ENCODE measurements around the gene OBSCN.
"Not testable (repeated sequence)": the region's sequence is repeated elsewhere in the genome, so short reads cannot be mapped to it uniquely, and the experiment has no call there.

Gene OBSCN

DNA sequence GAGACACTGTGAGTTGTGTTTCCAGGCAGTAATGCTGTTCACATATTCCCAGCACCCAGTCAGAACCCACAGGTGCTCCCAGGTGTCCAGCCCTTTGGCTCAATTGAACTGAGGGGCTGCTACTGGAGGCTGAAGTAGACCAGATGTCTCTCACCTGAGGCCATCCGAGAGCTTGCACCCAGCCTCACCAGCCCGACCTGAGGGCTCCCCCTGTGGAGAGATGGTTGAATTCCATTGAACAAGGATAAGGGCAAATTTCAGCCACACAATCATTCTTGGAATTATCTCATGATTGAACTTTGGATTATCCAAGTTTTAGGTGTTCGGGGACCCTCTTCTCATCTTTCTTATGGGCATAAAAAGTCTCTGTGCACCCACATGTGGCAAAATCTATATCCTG is 52.1 kb downstream of the OBSCN start:
- no peak for DNase-seq

DNA sequence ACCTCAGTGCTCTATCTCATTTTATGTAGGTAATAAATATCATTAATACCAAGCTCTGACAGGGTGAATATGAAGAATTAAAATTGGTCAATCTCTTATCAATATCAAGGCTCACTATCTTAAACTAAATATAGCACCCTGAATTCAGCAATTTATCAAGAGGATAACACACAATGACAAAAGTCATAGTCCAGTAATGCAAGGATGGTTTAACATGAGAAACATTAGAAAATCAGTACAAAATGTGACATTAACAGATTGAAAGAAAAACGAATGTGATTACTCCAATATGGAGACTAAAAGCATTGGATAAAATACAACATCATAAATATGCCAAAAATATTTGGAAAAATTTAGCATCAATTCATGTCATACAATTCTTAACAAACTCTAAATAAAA is 53.9 kb downstream of the OBSCN start:
- no peak for DNase-seq

DNA sequence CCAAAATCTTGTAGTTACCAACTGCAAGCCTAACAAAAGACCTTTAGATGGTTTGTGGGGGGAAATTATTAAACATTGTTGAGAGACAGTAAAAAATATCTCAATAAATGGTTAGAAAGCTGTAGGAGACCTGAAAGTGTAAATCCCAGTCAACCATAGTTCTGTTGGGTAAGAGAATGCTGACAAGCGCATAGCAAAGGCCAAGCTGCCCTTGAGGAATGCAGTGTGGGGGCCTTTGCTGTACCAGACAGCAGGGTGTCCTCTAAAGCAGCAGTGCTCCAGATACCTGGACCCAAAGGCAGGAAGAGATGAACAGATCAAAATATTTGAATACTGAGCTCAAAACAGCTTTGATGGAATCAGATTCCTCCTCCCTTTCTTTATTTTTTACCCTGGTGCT is 54.6 kb downstream of the OBSCN start:
- DNase-seq: no peak

DNA sequence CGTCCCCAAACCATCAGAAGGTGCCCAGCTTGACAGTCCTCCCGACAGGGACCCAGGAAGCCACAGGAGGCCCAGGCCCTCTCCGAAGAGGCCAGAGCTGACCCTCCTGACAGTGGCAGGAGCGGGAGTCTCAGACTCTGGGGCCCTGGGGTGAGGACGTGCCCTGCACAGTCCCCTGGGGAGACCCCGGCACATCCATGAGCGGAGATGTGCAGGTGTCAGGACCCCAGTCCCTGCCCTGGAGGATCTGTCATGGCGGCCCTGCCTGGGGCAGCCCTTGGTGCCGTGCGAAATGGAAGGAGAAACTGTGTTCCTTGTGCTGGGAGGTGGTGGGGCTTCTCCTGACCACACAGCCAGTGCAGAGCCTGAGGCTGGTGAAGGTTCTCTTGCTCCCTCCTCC is 55.8 kb downstream of the OBSCN start:
- DNase-seq: no peak

DNA sequence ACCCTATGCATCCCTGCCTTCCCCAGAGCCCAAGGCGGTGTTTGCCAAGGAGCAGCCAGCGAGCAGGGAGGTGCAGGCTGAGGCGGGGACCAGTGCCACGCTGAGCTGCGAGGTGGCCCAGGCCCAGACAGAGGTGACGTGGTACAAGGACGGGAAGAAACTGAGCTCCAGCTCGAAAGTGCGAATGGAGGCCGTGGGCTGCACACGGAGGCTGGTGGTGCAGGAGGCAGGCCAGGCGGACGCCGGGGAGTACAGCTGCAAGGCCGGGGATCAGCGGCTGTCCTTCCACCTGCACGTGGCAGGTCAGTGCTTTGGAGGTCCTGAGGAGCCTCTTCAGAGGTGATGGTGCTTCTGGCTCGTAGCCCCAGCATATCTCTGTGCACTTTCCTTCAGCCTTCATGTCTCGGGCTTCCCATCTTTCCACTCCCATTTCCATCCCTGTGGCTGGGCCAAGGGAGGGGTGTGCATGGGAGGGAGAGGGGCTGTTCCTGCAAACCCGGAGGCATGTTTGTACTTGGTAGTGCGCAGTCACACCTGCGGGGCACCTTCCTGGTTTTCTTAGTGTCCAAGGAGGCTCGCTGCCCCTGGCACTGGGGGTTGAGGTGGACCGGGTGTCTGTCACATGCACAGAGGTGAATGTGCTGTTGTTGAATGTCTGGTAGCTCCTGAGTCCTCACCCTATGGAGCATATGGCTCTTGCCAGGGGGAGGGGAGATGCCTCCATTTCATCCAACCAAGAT is 56.4 kb downstream of the OBSCN start:
- DNase-seq: no peak

DNA sequence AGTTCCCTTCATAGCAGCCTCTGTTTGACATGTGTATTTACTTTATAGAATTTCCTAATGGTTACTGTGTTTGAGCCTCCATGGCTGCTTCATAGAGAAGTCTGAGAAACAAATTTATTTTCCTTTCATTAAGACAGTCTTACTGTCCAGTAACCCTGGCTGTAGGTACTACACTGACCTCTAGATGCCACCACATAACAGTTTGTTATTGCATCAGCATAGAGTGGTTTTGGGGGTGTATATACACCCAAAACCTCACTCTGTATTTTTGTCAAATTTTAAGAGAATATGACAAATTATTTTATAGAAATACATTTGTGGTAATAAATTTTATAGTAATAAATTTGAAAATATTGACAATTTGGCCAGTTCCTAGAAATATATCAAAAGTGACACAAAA is 57.3 kb downstream of the OBSCN start:
- DNase-seq: no peak

DNA sequence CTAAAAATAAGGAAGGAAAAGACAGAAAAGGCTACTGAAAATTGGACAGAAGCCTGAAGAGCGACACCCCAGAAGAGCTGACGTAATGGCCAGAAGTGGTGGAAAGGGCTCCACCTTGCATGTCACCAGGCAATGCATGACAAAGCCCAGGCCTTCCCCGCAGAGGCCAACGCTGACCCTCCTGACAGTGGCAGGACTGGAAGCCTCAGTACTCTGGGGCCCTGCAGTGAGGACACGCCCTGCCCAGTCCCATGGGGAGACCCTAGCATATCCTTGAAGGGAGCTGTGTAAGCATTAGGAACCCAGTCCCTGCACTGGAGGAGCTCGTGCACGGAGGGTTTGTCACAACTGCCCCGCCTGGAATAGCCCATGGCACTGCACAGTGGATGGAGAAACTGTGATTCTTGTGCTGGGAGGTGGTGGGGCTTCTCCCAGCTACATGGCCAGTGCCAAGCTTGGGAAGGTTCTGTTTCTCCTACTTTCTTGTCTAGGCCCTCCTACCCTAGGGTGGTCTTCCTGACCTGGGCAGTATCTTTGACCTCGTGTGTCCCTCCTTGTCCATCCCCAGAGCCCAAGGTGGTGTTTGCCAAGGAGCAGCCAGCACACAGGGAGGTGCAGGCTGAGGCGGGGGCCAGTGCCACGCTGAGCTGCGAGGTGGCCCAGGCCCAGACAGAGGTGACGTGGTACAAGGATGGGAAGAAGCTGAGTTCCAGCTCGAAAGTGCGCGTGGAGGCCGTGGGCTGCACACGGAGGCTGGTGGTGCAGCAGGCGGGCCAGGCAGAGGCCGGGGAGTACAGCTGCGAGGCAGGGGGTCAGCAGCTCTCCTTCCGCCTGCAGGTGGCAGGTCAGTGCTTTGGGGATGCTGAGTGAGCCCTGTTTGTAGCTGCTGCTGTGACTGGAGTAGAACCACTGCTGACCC is 60.4 kb downstream of the OBSCN start:
- DNase-seq: no peak

DNA sequence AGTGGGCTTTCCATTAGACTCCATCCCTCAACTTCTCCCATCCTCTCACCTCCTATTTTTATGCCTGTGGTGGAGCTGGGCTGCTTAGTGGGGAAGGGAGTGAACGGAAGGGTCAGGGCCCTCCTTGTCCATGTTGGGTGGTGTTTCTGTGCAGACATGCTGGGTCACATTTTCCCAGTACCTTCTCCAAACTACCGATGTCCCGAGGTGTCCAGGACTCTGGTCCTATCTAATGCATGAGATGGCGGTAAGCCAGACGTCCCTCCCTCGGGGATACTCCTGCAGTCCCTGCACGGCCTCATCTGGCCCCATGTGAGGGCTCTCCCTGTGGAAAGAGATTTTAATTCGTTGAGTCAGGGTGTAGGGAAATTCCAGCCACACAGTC is 61.0 kb downstream of the OBSCN start:
- no peak for DNase-seq

DNA sequence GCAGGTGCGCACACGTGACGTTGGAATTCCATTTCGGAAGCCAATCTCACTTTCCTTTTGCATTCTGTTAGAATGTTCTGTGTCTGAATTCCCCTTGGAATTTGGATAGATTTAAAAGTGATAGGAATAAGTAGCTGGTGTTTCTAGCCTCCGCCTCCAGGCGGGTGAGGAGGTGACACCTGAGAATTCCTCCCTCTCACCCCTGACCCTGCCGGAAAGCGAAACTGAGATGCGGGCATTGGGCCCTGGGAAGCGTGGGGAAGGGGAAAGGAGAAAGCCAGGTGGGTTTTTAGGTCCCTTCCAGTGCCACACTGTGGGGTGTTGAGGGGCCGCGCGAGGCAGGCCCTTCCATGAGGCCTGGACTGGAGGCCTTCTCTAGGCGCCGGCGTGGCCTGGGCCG is 61.6 kb downstream of the OBSCN start:
- not testable (repeated sequence) for DNase-seq

DNA sequence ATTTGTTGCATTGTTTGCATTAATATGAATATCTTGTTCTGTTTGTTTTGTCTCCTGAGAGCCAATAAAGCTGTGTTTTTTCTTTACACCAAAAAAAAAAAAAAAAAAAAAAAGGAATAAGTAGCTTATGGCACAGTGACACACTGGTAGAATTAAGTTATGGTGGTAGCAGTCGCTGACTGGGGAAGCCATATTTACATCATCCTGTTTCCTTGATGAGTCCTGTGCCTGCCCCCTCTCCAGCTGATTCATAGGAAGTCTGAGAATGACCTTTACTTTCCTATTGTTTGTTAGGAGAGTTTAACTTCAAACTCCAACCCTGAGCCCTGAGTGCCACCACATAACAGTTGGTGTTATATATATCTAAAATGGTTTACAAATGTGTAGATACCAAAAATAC is 62.2 kb downstream of the OBSCN start:
- no peak for DNase-seq

DNA sequence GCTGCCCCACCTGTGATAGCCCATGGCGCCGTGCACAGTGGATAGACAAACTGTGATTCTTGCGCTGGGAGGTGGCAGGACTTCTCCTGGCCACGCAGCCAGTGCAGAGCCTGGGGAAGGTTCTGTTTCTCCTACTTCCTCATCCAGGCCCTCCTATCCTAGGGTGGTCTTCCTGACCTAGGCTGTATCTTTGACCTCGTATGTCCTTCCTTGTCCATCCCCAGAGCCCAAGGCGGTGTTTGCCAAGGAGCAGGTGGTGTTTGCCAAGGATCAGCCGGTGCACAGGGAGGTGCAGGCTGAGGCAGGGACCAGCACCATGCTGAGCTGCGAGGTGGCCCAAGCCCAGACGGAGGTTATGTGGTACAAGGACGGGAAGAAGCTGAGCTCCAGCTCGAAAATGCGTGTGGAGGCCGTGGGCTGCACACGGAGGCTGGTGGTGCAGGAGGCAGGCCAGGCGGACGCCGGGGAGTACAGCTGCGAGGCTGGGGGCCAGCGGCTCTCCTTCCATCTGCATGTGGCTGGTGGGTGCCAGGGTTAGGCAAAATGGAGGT is 63.9 kb downstream of the OBSCN start:
- DNase-seq: no peak

DNA sequence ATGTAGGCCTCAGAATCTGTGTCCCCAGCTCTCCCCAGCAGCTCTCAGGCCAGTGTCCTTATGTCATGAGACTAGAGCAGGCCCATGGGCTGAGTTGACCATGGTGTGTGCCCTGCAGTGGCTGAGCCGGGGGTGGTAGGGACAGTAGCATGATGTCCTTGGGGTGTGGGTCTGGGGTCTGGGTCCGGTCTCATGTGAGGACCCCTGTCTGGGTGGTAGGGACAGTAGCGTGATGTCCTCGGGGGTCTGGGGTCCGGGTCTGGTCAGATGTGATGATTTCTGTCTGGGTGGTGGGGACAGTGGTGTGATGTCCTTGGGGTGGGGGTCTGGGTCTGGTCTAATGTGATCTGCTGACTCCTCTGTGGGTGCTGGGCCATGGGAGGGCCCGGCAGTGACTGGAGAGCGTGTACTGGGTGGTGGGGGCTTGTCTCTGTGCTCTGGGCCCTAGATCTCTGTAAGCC is 64.5 kb downstream of the OBSCN start:
- DNase-seq: no peak

DNA sequence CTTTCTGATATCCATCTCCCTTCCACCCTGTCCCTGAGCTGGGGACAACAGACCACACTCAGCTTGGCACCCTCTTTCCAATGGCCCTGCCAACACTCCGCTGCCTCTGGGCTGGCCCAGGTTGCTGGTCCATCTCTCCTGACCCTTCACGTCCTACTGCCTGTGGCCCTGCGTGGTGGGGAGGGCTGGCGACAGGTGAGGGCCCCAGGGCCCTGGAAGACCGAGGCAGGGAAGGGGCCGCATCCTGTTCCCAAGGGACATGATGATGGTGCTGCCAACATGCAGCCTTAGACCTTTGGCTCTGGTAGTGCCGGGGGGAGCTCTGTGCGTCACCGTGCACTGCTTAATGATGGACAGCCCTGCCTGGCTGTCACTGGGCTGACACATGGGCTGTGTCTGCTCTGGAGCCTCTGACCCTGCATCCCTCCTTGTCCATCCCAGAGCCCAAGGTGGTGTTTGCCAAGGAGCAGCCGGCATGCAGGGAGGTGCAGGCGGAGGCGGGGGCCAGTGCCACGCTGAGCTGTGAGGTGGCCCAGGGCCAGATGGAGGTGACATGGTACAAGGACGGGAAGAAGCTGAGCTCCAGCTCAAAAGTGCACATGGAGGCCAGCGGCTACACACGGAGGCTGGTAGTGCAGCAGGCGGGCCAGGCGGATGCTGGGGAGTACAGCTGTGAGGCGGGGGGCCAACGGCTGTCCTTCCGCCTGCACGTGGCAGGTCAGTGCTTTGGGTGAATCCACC is 65.2 kb downstream of the OBSCN start:
- no peak for DNase-seq

DNA sequence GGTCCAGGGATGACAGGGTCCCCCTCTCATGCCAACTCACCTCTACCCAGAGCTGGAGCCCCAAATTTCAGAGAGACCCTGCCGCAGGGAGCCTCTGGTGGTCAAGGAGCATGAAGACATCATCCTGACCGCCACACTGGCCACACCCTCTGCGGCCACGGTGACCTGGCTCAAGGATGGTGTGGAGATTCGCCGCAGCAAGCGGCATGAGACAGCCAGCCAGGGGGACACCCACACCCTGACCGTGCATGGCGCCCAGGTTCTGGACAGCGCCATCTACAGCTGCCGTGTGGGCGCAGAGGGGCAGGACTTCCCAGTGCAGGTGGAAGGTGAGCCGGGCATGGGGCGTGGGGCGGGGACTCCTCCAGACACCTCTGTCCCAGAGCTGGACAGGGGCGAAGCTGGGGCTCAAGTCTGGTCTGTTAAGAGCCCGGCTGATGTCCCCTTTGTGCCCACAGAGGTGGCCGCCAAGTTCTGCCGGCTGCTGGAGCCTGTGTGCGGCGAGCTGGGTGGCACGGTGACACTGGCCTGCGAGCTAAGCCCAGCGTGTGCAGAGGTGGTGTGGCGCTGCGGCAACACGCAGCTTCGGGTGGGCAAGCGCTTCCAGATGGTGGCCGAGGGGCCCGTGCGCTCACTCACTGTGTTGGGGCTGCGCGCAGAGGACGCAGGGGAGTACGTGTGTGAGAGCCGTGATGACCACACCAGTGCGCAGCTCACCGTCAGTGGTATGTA is 66.0 kb downstream of the OBSCN start:
- DNase-seq: no peak

DNA sequence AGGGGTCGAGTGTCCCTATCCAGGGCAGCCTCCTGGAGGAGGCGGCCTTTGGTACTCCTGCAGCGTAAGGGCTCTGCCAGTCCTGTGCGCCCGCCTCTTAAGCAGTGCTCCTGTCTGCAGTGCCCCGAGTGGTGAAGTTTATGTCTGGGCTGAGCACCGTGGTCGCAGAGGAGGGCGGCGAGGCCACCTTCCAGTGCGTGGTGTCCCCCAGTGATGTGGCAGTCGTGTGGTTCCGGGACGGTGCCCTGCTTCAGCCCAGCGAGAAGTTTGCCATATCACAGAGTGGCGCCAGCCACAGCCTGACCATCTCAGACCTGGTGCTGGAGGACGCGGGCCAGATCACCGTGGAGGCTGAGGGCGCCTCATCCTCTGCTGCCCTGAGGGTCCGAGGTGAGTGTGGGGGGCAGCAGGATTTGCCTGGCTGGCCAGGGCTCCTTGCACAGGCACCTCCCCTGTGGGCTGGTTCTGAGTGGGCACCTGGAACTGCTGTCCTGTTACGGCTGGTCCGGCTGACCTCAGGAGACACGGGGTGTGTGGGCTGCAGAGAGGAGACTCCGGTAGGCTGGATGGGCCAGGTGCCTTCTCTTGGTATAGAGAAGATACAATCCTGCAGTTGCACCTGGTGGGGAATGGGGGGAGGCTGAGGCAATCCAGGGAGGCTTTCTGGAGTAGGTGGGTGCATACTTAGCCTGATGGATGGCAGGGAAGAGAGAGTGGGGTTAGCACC is 66.8 kb downstream of the OBSCN start:
- DNase-seq: no peak

DNA sequence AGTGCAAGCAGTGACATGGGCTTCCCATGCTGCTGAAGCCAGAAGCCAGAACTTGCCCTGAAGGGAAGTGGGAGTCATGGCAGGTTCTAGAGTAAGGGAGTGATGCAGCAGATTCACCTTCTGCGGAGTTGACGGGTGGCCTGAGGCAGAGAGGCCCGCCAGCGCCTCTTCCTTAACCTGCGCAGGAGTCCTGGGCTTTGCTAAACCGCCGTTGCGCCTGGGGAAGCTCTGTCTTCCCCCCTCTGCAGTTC is 67.3 kb downstream of the OBSCN start:
- DNase-seq: no peak

DNA sequence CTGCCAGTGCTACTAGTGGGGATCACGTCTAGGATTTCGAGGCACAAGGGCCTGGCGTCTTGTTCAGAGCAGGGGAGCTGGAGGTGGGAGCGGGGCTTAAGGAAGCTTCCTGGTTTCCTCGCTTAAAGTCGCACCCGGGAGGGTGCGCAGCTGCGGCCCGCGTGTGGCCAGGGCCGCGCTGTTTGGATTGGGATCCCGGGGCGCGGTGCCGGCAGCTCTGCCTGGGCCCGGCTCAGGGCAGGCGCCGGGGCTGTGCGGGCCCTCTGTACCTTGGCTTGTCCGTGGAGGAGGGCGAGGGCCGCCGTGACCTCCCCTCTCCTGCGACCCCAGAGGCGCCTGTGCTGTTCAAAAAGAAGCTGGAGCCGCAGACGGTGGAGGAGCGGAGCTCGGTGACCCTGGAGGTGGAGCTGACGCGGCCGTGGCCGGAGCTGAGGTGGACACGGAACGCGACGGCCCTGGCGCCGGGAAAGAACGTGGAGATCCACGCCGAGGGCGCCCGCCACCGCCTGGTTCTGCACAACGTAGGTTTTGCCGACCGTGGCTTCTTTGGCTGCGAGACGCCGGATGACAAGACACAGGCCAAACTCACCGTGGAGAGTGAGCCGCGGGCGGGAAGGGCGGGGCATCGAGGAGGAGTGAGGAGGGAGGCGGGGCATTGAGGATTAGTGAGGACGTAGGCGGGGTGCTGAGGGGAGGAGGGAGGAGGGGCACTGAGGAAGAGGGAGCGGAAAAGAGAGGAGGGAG is 67.8 kb downstream of the OBSCN start:
- peak; percentile 89 for DNase-seq

DNA sequence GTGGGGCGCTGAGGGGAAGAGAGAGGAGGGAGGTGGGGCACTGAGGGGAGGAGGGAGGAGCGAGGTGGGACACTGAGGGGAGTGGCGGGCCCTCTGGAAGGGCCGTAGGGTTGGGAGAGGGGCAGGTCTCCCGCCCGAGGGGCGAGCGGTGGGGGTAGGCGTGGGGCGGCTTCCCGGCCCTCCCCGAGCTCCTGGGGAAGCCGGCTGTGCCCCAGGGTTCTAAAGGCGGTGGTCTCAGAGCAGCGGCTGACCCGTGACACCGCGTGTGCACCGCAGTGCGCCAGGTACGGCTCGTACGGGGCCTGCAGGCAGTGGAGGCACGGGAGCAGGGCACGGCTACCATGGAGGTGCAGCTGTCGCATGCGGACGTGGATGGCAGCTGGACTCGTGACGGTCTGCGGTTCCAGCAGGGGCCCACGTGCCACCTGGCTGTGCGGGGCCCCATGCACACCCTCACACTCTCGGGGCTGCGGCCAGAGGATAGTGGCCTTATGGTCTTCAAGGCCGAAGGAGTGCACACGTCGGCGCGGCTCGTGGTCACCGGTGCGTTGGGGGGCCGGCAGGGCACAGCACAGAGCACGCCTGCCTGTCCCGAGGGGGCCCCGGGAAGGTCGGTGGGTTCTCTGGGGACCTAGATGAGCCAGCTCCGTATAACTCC is 68.5 kb downstream of the OBSCN start:
- DNase-seq: no peak

DNA sequence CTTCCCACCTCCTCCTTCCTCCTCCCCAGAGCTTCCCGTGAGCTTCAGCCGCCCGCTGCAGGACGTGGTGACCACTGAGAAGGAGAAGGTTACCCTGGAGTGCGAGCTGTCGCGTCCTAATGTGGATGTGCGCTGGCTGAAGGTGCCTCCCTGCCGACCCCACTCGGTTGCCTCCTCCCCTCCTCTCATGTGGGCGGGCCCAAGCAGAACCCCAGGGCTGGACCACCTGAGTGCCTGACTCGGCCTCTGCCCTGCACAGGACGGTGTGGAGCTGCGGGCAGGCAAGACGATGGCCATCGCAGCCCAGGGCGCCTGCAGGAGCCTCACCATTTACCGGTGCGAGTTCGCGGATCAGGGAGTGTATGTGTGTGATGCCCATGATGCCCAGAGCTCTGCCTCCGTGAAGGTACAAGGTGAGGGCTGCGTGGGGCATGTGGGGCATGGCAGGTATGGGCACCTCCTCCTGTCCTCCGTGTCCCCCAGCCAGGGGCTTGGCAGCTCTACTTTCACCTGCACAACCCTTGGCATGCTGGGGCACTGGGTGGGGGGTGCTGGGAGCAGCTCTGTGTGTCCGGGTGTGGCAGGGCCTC is 69.2 kb downstream of the OBSCN start:
- DNase-seq: no peak

Measured in activated naive CD4-positive, alpha-beta T cell treated with Interleukin-2 at 50 U/mL for 16 hours (primary cell).